Pancreas (tissue), 10 donors: Measurements from ENCODE around the gene RHAG. TPM values are rescaled to one million over a fixed set of nuclear protein-coding genes. Genes with fewer than 3 reads are reported as not detected.
A peak's percentile ranks its signal among the peaks of the same experiment; 100 is the strongest.
"Not testable (repeated sequence)": the region's sequence is repeated elsewhere in the genome, so short reads cannot be mapped to it uniquely, and the experiment has no call there.

ENCODE experiments used
- ATAC-seq, 4 donors: fragments of 200-7000 bp; cut with Tn5 transposase; one replicate each; pipeline versions ENCODE4 v1.8.0 to v1.9.1; 2020; ENCODE audit warnings: mild to moderate bottlenecking in 4 of 4, moderate library complexity in 4 of 4
- DNase-seq, 6 donors: peaks; one replicate each; pipeline ENCODE4 v3.0.0-alpha.2; 2020
- FAIRE-seq: peaks from 2 replicates; lab custom pipeline; 2012; peaks lifted over from hg19 to GRCh38; lab: Jason Lieb, UNC
- H3K27ac ChIP-seq, 4 donors: fragments of 200-600 bp; sonication (generic); 1 replicate in 3 of 4; 2 replicates in 1 of 4; pipeline versions ENCODE4 v1.5.0 to v1.8.0; 2020
- H3K27me3 ChIP-seq, 4 donors: fragments of 200-600 bp; one replicate each; pipeline ENCODE4 v1.8.0; 2021
- H3K36me3 ChIP-seq, 3 donors: fragments of 200-600 bp; sonication (generic) in 1 of 3; one replicate each; pipeline versions ENCODE4 v1.5.0 to v1.8.0; 2020 to 2021
- H3K4me1 ChIP-seq, 3 donors: fragments of 200-600 bp; one replicate each; pipeline ENCODE4 v1.8.0; 2021
- H3K4me3 ChIP-seq, 4 donors: fragments of 200-600 bp; sonication (generic) in 2 of 4; one replicate each; pipeline versions ENCODE4 v1.5.0 to v1.8.0; 2020 to 2021
- H3K9me3 ChIP-seq, 4 donors: fragments of 200-600 bp; one replicate each; pipeline ENCODE4 v1.8.0; 2021
- WGBS, 2 donors: extraction: QIAGEN DNeasy Blood & Tissue Kit; methylation state at CpG; one replicate each; pipeline ENCODE4 v1.1.7; 2013; 5-methylcytosine and 5-hydroxymethylcytosine counted together
- intact Hi-C, 3 donors: fragments of 100-400 bp; cut with DNase I; formaldehyde crosslinking; loops; one replicate each; pipeline versions ENCODE4 v1.11.1 to v1.14.2; 2022
- polyA plus RNA-seq, 2 donors: library from polyadenylated mRNA; stranded (reverse); fragments of 200-250 nt; gene quantifications; one replicate each; pipeline ENCODE4 v1.2.3, GENCODE V29; 2013
- total RNA-seq, 6 donors: library from RNA; stranded (reverse); fragmentation: NEBNext Ultra II Directional in 4 of 6; extraction: Animal tissue kit (Norgen Biotek cat#: 25700) in 4 of 6; gene quantifications; one replicate each; pipeline versions ENCODE4 v1.2.1 to v1.2.4, GENCODE V29; 2021 to 2023
- TF ChIP-seq, protein P1 (sequence below), 4 donors: fragments of 200-600 bp; sonication (generic) in 3 of 4; IDR thresholded peaks; one replicate each; pipeline versions ENCODE4 v1.5.0 to v1.8.0; 2021; ENCODE audit warnings: antibody characterized with exemption in 4 of 4
- donor health status: healthy with polysubstance abuse.
- donor health status: DM: no; HTN: no; CAD: no; lungs with moderate emphysema.
- donor health status: DM: no; HTN: no; CAD: no.
- donor health status: control.
- donor health status: control.
- donor health status: Bipolar disorder and iron deficiency.
- donor health status: DM: yes; HTN: yes; CAD: no.
- donor health status: DM: no; HTN: no; CAD: no.
- donor health status: DM: no; HTN: no; CAD: no.
- donor health status: DM: yes; HTN: yes; CAD: no.

The RHAG gene
- total and polyA plus RNA-seq, 8 donors: 0.28 TPM; not detected in 7

GRCh38 chr6:49634092-49634835 is 2.4 kb downstream of the RHAG start:
- Histone ChIP-seq H3K4me1 (no peaks in the 10 kb centered on the region), H3K4me3 (no peak overlapping the region), H3K9me3 (no peaks in the 10 kb centered on the region), H3K27me3 (no peaks in the 10 kb centered on the region), H3K36me3 (no peaks in the 10 kb centered on the region), H3K27ac (no peak overlapping the region)
- intact Hi-C loops: no loop called here
- 62 to 70% methylated on average over 6 of the region's 6 CpGs for WGBS, 2 donors
- FAIRE-seq: no peak
- DNase-seq: no peak
- TF ChIP-seq, protein P1, sequence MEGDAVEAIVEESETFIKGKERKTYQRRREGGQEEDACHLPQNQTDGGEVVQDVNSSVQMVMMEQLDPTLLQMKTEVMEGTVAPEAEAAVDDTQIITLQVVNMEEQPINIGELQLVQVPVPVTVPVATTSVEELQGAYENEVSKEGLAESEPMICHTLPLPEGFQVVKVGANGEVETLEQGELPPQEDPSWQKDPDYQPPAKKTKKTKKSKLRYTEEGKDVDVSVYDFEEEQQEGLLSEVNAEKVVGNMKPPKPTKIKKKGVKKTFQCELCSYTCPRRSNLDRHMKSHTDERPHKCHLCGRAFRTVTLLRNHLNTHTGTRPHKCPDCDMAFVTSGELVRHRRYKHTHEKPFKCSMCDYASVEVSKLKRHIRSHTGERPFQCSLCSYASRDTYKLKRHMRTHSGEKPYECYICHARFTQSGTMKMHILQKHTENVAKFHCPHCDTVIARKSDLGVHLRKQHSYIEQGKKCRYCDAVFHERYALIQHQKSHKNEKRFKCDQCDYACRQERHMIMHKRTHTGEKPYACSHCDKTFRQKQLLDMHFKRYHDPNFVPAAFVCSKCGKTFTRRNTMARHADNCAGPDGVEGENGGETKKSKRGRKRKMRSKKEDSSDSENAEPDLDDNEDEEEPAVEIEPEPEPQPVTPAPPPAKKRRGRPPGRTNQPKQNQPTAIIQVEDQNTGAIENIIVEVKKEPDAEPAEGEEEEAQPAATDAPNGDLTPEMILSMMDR (IDR thresholded peaks at IDR 0.05): no peak
- no peak for ATAC-seq

GRCh38 chr6:49633541-49633940 is 3.1 kb downstream of the RHAG start:
- H3K4me3 ChIP-seq: no peak overlapping the region
- H3K9me3 ChIP-seq: no peaks in the 10 kb centered on the region
- H3K27ac ChIP-seq: no peak overlapping the region
- TF ChIP-seq, protein P1 (IDR thresholded peaks at IDR 0.05): no peak
- no peak for ATAC-seq
- no peaks in the 10 kb centered on the region for H3K36me3 ChIP-seq
- intact Hi-C loops: no loop called here
- H3K4me1 ChIP-seq: no peaks in the 10 kb centered on the region
- no peaks in the 10 kb centered on the region for H3K27me3 ChIP-seq
- 63 to 75% methylated on average over 2 of the region's 2 CpGs for WGBS, 2 donors
- no peak for DNase-seq
- no peak for FAIRE-seq

GRCh38 chr6:49632727-49633126 is 3.9 kb downstream of the RHAG start:
- FAIRE-seq (no peak), DNase-seq (no peak), ATAC-seq (no peak)
- intact Hi-C loops: no loop called here
- no peaks in the 10 kb centered on the region for H3K36me3 ChIP-seq
- 71 to 78% methylated on average over 3 of the region's 3 CpGs for WGBS, 2 donors
- H3K4me3 ChIP-seq: no peak overlapping the region
- TF ChIP-seq, protein P1 (IDR thresholded peaks at IDR 0.05): no peak
- H3K9me3 ChIP-seq: no peaks in the 10 kb centered on the region
- no peaks in the 10 kb centered on the region for H3K27me3 ChIP-seq
- H3K27ac ChIP-seq: no peak overlapping the region
- no peaks in the 10 kb centered on the region for H3K4me1 ChIP-seq

- not testable (repeated sequence) for FAIRE-seq, H3K9me3 ChIP-seq, H3K27me3 ChIP-seq, ATAC-seq, H3K27ac ChIP-seq, H3K36me3 ChIP-seq, H3K4me3 ChIP-seq, H3K4me1 ChIP-seq
- 91 to 94% methylated on average over 33 to 36 of the region's 36 CpGs for WGBS, 2 donors
- peak in 1 of 6 donors; percentile 38 for DNase-seq
- intact Hi-C loops: loop anchor here in 2 of 3 donors (5.0 to 10.0 kb wide), 2 partner anchors 218 to 225 kb away; no protein-coding TSS in a partner anchor
These were observed 7.1 kb downstream of the RHAG start for GRCh38 chr6:49629485-49630088.

GRCh38 chr6:49626811-49627210 is 9.8 kb downstream of the RHAG start:
- FAIRE-seq (no peak), DNase-seq (no peak), ATAC-seq (no peak)
- Histone ChIP-seq H3K27me3 (no peaks in the 10 kb centered on the region), H3K9me3 (no peaks in the 10 kb centered on the region), H3K27ac (no peak overlapping the region), H3K4me3 (no peak overlapping the region), H3K36me3 (no peaks in the 10 kb centered on the region), H3K4me1 (no peaks in the 10 kb centered on the region)
- WGBS, 2 donors: 79 to 95% methylated on average over 3 of the region's 3 CpGs
- TF ChIP-seq, protein P1 (IDR thresholded peaks at IDR 0.05): no peak
- intact Hi-C loops: loop anchor here in 2 of 3 donors (5.0 to 10.0 kb wide), 2 partner anchors 220 to 228 kb away; no protein-coding TSS in a partner anchor
